Brain pericyte (primary cell): ENCODE results near the gene INKA1.

Source experiments
- DNase-seq: peaks from one replicate; pipeline ENCODE4 v3.0.0-alpha.2; 2012; ENCODE audit warnings: low read depth, low spot score

The INKA1 gene

GRCh38 chr3:49786357-49787181, 16.5 kb upstream of the INKA1 start, which contains the start of gene IP6K1:
IP6K1 (minus strand) TSS chr3:49786542; CDS start chr3:49748040, 38,502 bp downstream.
- peak; percentile 98 for DNase-seq

GRCh38 chr3:49787182-49787464, 15.9 kb upstream of the INKA1 start:
- no peak for DNase-seq

- DNase-seq, result no peak
Observed at GRCh38 chr3:49787536-49787935, 15.5 kb upstream of the INKA1 start.

- no peak for DNase-seq
Observed at GRCh38 chr3:49788056-49788455, 15.0 kb upstream of the INKA1 start.

- no peak for DNase-seq
Observed at GRCh38 chr3:49790626-49791411, 12.2 kb upstream of the INKA1 start.

GRCh38 chr3:49791571-49791970, 11.5 kb upstream of the INKA1 start:
- DNase-seq, result no peak

GRCh38 chr3:49792371-49793150, 10.5 kb upstream of the INKA1 start:
- no peak for DNase-seq

- DNase-seq, result no peak
Observed at GRCh38 chr3:49793486-49794085, 9.5 kb upstream of the INKA1 start.

GRCh38 chr3:49794431-49794830, 8.6 kb upstream of the INKA1 start:
- DNase-seq, result no peak

- no peak for DNase-seq
Observed at GRCh38 chr3:49794926-49795905, 7.8 kb upstream of the INKA1 start.

- DNase-seq, result no peak
Observed at GRCh38 chr3:49799105-49799504, 4.0 kb upstream of the INKA1 start.

- DNase-seq, result no peak
Observed at GRCh38 chr3:49799761-49800160, 3.3 kb upstream of the INKA1 start, which contains the start of gene CDHR4. CDHR4 (minus strand) TSS chr3:49799873; CDS start chr3:49799812, 61 bp downstream.

- no peak for DNase-seq
Observed at GRCh38 chr3:49801160-49801559, 1.9 kb upstream of the INKA1 start.

- no peak for DNase-seq
Observed at GRCh38 chr3:49803465-49804140, 542 bp downstream of the INKA1 start.

GRCh38 chr3:49804141-49805041, 1.3 kb downstream of the INKA1 start:
- no peak for DNase-seq

GRCh38 chr3:49805367-49805782, 2.3 kb downstream of the INKA1 start:
- DNase-seq, result peak; percentile 72

- no peak for DNase-seq
Observed at GRCh38 chr3:49805897-49806701, 3.0 kb downstream of the INKA1 start.

- no peak for DNase-seq
Observed at GRCh38 chr3:49806850-49807249, 3.8 kb downstream of the INKA1 start.
